AG04449 (cell line): ENCODE results near the gene HIPK3.

Experiments used
- CTCF ChIA-PET: fragments of 350-600 bp; formaldehyde crosslinking; extraction: SDS; loops from one replicate; lab custom pipeline; 2021; ENCODE audit warnings: antibody characterized with exemption; lab: Yijun Ruan, JAX
- POLR2A ChIA-PET: fragments of 400-600, 350-600 bp; formaldehyde crosslinking; extraction: SDS; loops from one replicate; lab custom pipeline; 2020; ENCODE audit warnings: antibody characterized with exemption, inconsistent platforms; lab: Yijun Ruan, JAX
- DNase-seq: peaks from one replicate; pipeline ENCODE4 v3.0.0-alpha.2; 2010; ENCODE audit warnings: low read depth, low spot score
- H3K4me3 ChIP-seq: 2 replicates; pipeline ENCODE4 v1.5.1; 2011; ENCODE audit warnings: low read depth, mild to moderate bottlenecking, control low read depth, low read length
- CTCF ChIP-seq: IDR thresholded peaks from one replicate; pipeline ENCODE4 v1.5.1; 2011; ENCODE audit warnings: mild to moderate bottlenecking, moderate library complexity, low read length, control low read depth, inconsistent platforms; ENCODE audit not compliant: insufficient read depth; ENCODE audit errors: missing control alignments

HIPK3 gene

GRCh38 chr11:33272338-33273107 lies 15.3 kb downstream of the HIPK3 start:
- no peak for DNase-seq
- H3K4me3 ChIP-seq: no peak overlapping the region
- ChIA-PET CTCF (interaction anchor here (1.1 kb wide), 1 partner anchor 108 kb away, joined by 3 read pairs; no protein-coding TSS in a partner anchor), POLR2A (no interaction called here)
- no peak for TF ChIP-seq CTCF

GRCh38 chr11:33273656-33274055 lies 16.5 kb downstream of the HIPK3 start:
- TF ChIP-seq CTCF: no peak
- ChIA-PET CTCF (interaction anchor here (1.6 kb wide), 1 partner anchor 14 kb away, joined by 8 read pairs; no protein-coding TSS in a partner anchor), POLR2A (no interaction called here)
- H3K4me3 ChIP-seq: no peak overlapping the region
- DNase-seq: no peak

- ChIA-PET CTCF (interaction anchor here (0.6 to 1.4 kb wide), 5 partner anchors 11 to 113 kb away, joined by 3 to 4 read pairs (median 3); no protein-coding TSS in a partner anchor), POLR2A (no interaction called here)
- no peak overlapping the region for H3K4me3 ChIP-seq
- DNase-seq: no peak
- TF ChIP-seq CTCF: no peak
Measured at GRCh38 chr11:33280411-33280810, 23.2 kb downstream of the HIPK3 start.

GRCh38 chr11:33281758-33282157 lies 24.6 kb downstream of the HIPK3 start:
- H3K4me3 ChIP-seq: no peak overlapping the region
- no peak for TF ChIP-seq CTCF
- CTCF ChIA-PET: no interaction called here
- DNase-seq: no peak
- POLR2A ChIA-PET: no interaction called here

- no peak for TF ChIP-seq CTCF
- no peak overlapping the region for H3K4me3 ChIP-seq
- ChIA-PET CTCF (no interaction called here), POLR2A (no interaction called here)
- DNase-seq: no peak
Measured at GRCh38 chr11:33284818-33285217, 27.6 kb downstream of the HIPK3 start.

GRCh38 chr11:33290319-33290718 lies 33.1 kb downstream of the HIPK3 start:
- no peak for DNase-seq
- TF ChIP-seq CTCF: no peak
- CTCF ChIA-PET: interaction anchor here (1.0 to 1.3 kb wide), 2 partner anchors 10 to 40 kb away, joined by 3 to 4 read pairs; no protein-coding TSS in a partner anchor
- POLR2A ChIA-PET: no interaction called here
- no peak overlapping the region for H3K4me3 ChIP-seq
